GM23248 (cell line): ENCODE results near the gene SMARCB1. TPM values are rescaled to one million over a fixed set of nuclear protein-coding genes. Genes with fewer than 3 reads are reported as not detected.

Source experiments
- DNase-seq: peaks from one replicate; pipeline ENCODE4 v3.0.0-alpha.2; 2015
- H2AFZ ChIP-seq: fragments of 200-600 bp; sonication (generic); 2 replicates; pipeline ENCODE4 v1.6.1; 2016; ENCODE audit warnings: antibody characterized with exemption
- H3F3A ChIP-seq: fragments of 200-600 bp; sonication (generic); 2 replicates; pipeline ENCODE4 v1.6.1; 2016; ENCODE audit warnings: mild to moderate bottlenecking, antibody characterized with exemption, mixed run types; ENCODE audit not compliant: insufficient read depth
- H3K27ac ChIP-seq: fragments of 200-600 bp; sonication (generic); 2 replicates; pipeline ENCODE4 v1.5.1; 2016; ENCODE audit warnings: mild to moderate bottlenecking
- H3K27me3 ChIP-seq: fragments of 200-600 bp; sonication (generic); replicated peaks from 2 replicates; pipeline ENCODE4 v1.6.1; 2016; ENCODE audit warnings: mild to moderate bottlenecking; ENCODE audit not compliant: insufficient read depth
- H3K36me3 ChIP-seq: fragments of 200-600 bp; sonication (generic); 2 replicates; pipeline ENCODE4 v1.6.1; 2016; ENCODE audit warnings: low read depth, mild to moderate bottlenecking
- H3K4me1 ChIP-seq: fragments of 200-600 bp; sonication (generic); 2 replicates; pipeline ENCODE4 v1.6.1; 2016; ENCODE audit warnings: mild to moderate bottlenecking; ENCODE audit not compliant: insufficient read depth
- H3K4me2 ChIP-seq: fragments of 200-600 bp; sonication (generic); one replicate; pipeline ENCODE4 v1.6.1; 2016; ENCODE audit warnings: mild to moderate bottlenecking; ENCODE audit not compliant: unreplicated experiment
- H3K4me3 ChIP-seq: fragments of 200-600 bp; sonication (generic); 2 replicates; pipeline ENCODE4 v1.5.1; 2016; ENCODE audit warnings: mild to moderate bottlenecking
- H3K79me2 ChIP-seq: fragments of 200-600 bp; sonication (generic); 2 replicates; pipeline ENCODE4 v1.6.1; 2016; ENCODE audit warnings: mild to moderate bottlenecking; ENCODE audit not compliant: insufficient read depth
- H3K9ac ChIP-seq: fragments of 200-600 bp; sonication (generic); 2 replicates; pipeline ENCODE4 v1.6.1; 2016; ENCODE audit warnings: mild to moderate bottlenecking
- H3K9me2 ChIP-seq: fragments of 200-600 bp; sonication (generic); 2 replicates; pipeline ENCODE4 v1.6.1; 2016; ENCODE audit warnings: mixed run types, mild to moderate bottlenecking, moderate library complexity; ENCODE audit not compliant: insufficient read depth
- H3K9me3 ChIP-seq: fragments of 200-600 bp; sonication (generic); one replicate; pipeline ENCODE4 v1.6.1; 2017; ENCODE audit warnings: low read depth
- H4K20me1 ChIP-seq: fragments of 200-600 bp; sonication (generic); 2 replicates; pipeline ENCODE4 v1.6.0; 2016; ENCODE audit not compliant: insufficient read depth
- EZH2 ChIP-seq: fragments of 200-600 bp; sonication (generic); IDR thresholded peaks from 2 replicates; pipeline ENCODE4 v1.6.1; 2018; ENCODE audit warnings: antibody characterized with exemption, mild to moderate bottlenecking; ENCODE audit not compliant: insufficient read depth, poor library complexity, severe bottlenecking
- EZH2phosphoT487 ChIP-seq: fragments of 200-600 bp; sonication (generic); IDR thresholded peaks from 2 replicates; pipeline ENCODE4 v1.6.1; 2018; ENCODE audit warnings: antibody characterized with exemption, moderate library complexity, mild to moderate bottlenecking, low read depth; ENCODE audit not compliant: insufficient read depth
- WGBS, 2 experiments: methylation state at CpG; one replicate each; pipeline ENCODE4 v1.1.6; 2015 to 2017; ENCODE audit warnings: low lambda C conversion rate in 2 of 2, low coverage in 1 of 2; ENCODE audit errors: missing lambda C conversion rate in 2 of 2; 5-methylcytosine and 5-hydroxymethylcytosine counted together
- in situ Hi-C: fragments of 300-500 bp; cut with MboI; formaldehyde crosslinking; loops from 2 replicates; pipeline ENCODE4 v1.15.0; 2020
- polyA plus RNA-seq: library from polyadenylated mRNA; unstranded; fragments of >200 nt; fragmentation: Nextera tagmentation; extraction: Ambion mirVana; gene quantifications from 2 replicates; pipeline ENCODE4 v1.2.1, GENCODE V29; 2016
- total RNA-seq: library from RNA; depleted of rRNA; stranded (reverse); fragments of >200 nt; shearing (Covaris generic); gene quantifications from 2 replicates; pipeline ENCODE4 v1.2.3, GENCODE V29; 2014

SMARCB1 gene
- total and polyA plus RNA-seq, 2 experiments from 2014 or later: 63.9 to 85.2 TPM

DNA sequence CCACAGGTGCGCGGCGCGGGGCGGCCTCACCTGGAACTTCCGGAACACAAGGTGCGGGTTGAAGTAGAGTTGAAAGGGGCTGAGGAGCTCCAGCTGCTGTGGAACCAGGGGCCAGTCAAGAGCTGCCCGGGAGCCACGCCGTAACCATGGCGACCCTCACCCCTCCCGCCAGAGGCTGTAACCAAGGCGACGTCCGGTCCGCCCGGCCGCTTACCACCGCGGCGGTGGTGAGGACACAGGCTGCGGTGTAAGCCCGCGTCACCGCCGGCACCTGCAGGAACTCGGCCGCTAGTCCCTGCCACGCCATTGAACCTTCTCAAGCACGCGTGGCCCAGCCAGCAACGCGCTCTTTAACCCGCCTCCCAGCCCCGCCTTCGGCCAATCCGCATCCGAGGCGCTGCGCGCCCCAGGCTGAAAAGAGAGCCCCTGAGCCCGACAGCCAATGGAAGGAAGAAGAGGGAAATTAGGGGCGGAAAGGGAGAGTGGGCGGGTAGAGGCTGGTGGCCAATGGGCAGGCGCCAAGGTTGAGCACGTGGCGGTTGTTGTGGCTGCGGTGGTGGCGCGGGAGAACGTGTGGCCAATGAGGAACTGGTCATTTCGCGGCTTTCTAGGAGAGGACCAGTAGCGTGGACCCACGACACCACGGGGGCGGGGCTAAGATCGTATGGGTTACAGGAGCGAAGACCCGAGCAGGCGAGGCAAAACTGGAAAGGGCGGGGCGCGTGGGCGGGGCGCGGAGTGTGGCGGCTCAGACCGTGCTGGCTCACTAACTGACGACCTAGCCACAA is 52.1 kb downstream of the SMARCB1 start, which contains the start of gene DERL3:
Gene DERL3 (minus strand): TSS at position 326 of the 788 bp plus-strand sequence. CDS start 19 bp downstream, at position 307.
- in situ Hi-C loops: no loop called here
- Histone ChIP-seq H3K9me3 (no peaks in the 10 kb centered on the region), H3K9me2 (no peaks in the 10 kb centered on the region), H3K4me1 (no peaks in the 10 kb centered on the region), H3K79me2 (no peaks in the 10 kb centered on the region), H3K36me3 (no peaks in the 10 kb centered on the region), H3K9ac (0 out of 2 replicates have a peak within 1 kb of the TSS, but pooled peaks have one; percentile 6), H3K4me3 (peak within 1 kb of the TSS; percentile 62), H2AFZ (peak within 1 kb of the TSS; percentile 40), H3K4me2 (peak within 1 kb of the TSS; percentile 73), H3K27me3 (no peaks in the 10 kb centered on the region), H3K27ac (no peak within 1 kb of the TSS), H4K20me1 (no peaks in the 10 kb centered on the region), H3F3A (no peaks in the 10 kb centered on the region)
- no peak for TF ChIP-seq EZH2phosphoT487
- no peak for TF ChIP-seq EZH2
- 4 to 6% methylated on average over 46 to 69 of the region's 70 CpGs for WGBS, 2 experiments
- peak; percentile 94 for DNase-seq

DNA sequence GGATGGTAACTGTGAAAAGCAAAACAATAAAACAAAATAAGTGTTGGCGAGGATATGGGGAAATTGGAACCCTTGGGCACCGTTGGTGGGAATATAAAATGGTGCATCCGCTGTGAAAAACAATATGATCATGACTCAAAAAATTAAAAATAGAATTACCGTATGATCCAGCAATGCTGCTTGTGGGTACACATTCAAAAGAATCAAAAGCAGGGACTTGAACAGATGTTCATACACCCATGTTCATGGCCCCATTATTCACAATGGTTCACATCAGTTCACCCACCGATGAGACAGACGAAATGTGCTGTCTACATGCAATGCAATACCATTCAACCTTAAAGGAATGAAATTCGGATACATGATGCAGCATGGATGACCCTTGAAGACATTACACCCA is 53.3 kb downstream of the SMARCB1 start:
- Histone ChIP-seq H3K9me3 (no peaks in the 10 kb centered on the region), H3K36me3 (no peaks in the 10 kb centered on the region), H2AFZ (no peak overlapping the region), H3K79me2 (no peaks in the 10 kb centered on the region), H4K20me1 (no peaks in the 10 kb centered on the region), H3K27me3 (no peaks in the 10 kb centered on the region), H3K4me3 (no peak overlapping the region), H3K4me2 (no peak overlapping the region), H3F3A (no peaks in the 10 kb centered on the region), H3K27ac (no peak overlapping the region), H3K9me2 (no peaks in the 10 kb centered on the region), H3K4me1 (no peaks in the 10 kb centered on the region), H3K9ac (no peak overlapping the region)
- TF ChIP-seq EZH2phosphoT487 (no peak), EZH2 (no peak)
- 61 to 63% methylated on average over 7 of the region's 7 CpGs for WGBS, 2 experiments
- no peak for DNase-seq
- in situ Hi-C loops: no loop called here

DNA sequence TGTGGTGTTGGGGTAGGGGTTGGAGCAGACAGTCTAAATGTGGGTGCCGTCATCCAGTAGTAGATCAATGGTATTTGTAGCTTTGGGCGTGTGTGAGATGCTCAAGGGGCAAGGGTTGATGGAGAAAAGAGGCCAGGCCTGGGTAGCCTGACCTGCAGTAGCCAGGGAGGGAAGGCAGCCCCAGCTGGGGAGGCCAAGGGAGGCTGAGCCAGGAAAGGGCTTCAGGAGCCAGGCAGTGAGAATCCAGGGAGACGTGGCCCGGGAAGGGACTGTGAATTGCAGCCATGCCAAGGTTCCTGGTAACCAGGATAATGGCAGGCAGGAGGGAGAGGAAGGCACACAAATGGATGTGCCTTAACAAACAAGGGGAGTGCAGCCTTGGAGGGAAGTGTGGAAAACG is 54.5 kb downstream of the SMARCB1 start:
- no peak for DNase-seq
- H3K36me3 ChIP-seq: no peaks in the 10 kb centered on the region
- no peaks in the 10 kb centered on the region for H3F3A ChIP-seq
- TF ChIP-seq EZH2 (no peak), EZH2phosphoT487 (no peak)
- no peaks in the 10 kb centered on the region; the same call in 1 of the 2 replicates for H3K4me1 ChIP-seq
- H3K9me2 ChIP-seq: no peaks in the 10 kb centered on the region
- no peak overlapping the region for H3K27ac ChIP-seq
- no peaks in the 10 kb centered on the region for H3K79me2 ChIP-seq
- in situ Hi-C loops: no loop called here
- no peak overlapping the region for H3K9ac ChIP-seq
- no peaks in the 10 kb centered on the region for H3K27me3 ChIP-seq
- H2AFZ ChIP-seq: no peak overlapping the region
- H3K4me3 ChIP-seq: no peak overlapping the region
- no peaks in the 10 kb centered on the region for H4K20me1 ChIP-seq
- H3K4me2 ChIP-seq: no peak overlapping the region
- WGBS, 2 experiments: 61 to 71% methylated on average over 5 of the region's 5 CpGs
- H3K9me3 ChIP-seq: no peaks in the 10 kb centered on the region

DNA sequence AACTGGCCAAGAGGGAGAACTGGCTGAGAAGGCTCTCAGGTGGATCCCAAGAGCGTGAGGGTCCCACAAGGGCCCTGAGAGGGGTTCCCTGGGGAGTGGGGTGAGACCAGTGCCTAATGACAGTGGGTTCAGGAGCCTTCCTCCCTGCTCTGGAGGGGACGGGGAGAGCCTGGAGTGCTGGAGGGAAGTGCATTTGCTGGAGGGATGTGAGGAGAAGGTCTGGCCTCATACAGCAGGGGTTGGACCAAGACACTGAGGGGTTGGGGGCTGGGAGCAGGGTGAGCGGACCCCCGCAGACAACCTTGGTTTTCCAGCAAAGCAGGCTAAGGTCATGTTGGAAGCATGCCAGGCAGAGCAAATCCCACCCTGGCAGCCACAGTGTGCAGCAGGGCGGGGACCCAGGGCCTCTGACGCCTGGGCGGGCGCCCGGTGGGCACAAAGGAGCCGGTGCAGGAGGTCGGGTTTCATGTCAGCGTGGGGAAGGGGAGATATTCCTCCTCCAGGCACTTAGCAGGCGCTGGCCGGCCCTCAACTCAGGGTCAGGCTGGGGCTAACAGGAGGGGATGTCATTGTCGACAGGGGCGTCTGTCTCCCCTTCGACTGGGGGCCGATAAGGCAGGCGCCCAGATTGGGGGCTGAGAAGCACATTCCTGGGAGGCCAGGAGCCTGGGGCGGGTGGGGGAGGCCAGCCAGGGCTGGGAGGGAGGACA is 55.1 kb downstream of the SMARCB1 start:
- H3K4me1 ChIP-seq: no peaks in the 10 kb centered on the region; the same call in 1 of the 2 replicates
- H3K36me3 ChIP-seq: no peaks in the 10 kb centered on the region
- H3K9ac ChIP-seq: no peak overlapping the region
- no peaks in the 10 kb centered on the region for H3K79me2 ChIP-seq
- H3K27me3 ChIP-seq: no peaks in the 10 kb centered on the region
- DNase-seq: no peak
- TF ChIP-seq EZH2phosphoT487: no peak
- no peak for TF ChIP-seq EZH2
- no peak overlapping the region for H2AFZ ChIP-seq
- no peaks in the 10 kb centered on the region for H3K9me3 ChIP-seq
- 68 to 70% methylated on average over 18 to 20 of the region's 20 CpGs for WGBS, 2 experiments
- H4K20me1 ChIP-seq: no peaks in the 10 kb centered on the region
- H3K27ac ChIP-seq: no peak overlapping the region
- no peaks in the 10 kb centered on the region for H3K9me2 ChIP-seq
- in situ Hi-C loops: no loop called here
- no peak overlapping the region for H3K4me2 ChIP-seq
- no peaks in the 10 kb centered on the region for H3F3A ChIP-seq
- no peak overlapping the region for H3K4me3 ChIP-seq
